C4-2B (cell line): ENCODE results near the gene REEP6.

ENCODE experiments used
- H3K27ac ChIP-seq: fragments of 450-650 bp; 2 replicates; pipeline ENCODE4 v1.5.1; 2017
- CTCF ChIP-seq: fragments of 450-650 bp; conservative IDR thresholded peaks from 2 replicates; pipeline ENCODE4 v1.5.1; 2017; ENCODE audit warnings: mild to moderate bottlenecking
- ZFX ChIP-seq: fragments of 450-650 bp; IDR thresholded peaks from 2 replicates; pipeline ENCODE4 v1.6.1; 2017

The REEP6 gene

GRCh38 chr19:1522838-1523237, 31.9 kb downstream of the REEP6 start:
- no peak overlapping the region for H3K27ac ChIP-seq
- TF ChIP-seq CTCF (no peak), ZFX (no peak)

GRCh38 chr19:1523412-1524286, 32.7 kb downstream of the REEP6 start, which contains the start of gene PLK5:
Gene PLK5, plus strand, starts transcription at chr19:1524077. Its CDS starts 2,920 bp downstream, at chr19:1526997.
- H3K27ac ChIP-seq: no peak within 1 kb of the TSS
- TF ChIP-seq ZFX: no peak
- no peak for TF ChIP-seq CTCF

GRCh38 chr19:1524287-1524971, 33.4 kb downstream of the REEP6 start:
- no peak overlapping the region for H3K27ac ChIP-seq
- no peak for TF ChIP-seq CTCF
- TF ChIP-seq ZFX: no peak

- no peak overlapping the region for H3K27ac ChIP-seq
- TF ChIP-seq ZFX (no peak), CTCF (no peak)
These were observed 34.0 kb downstream of the REEP6 start for GRCh38 chr19:1524972-1525325.

- TF ChIP-seq ZFX: no peak
- TF ChIP-seq CTCF: no peak
- H3K27ac ChIP-seq: no peak overlapping the region
These were observed 34.4 kb downstream of the REEP6 start for GRCh38 chr19:1525343-1525742.

GRCh38 chr19:1526066-1526778, 35.2 kb downstream of the REEP6 start:
- no peak overlapping the region for H3K27ac ChIP-seq
- TF ChIP-seq CTCF (no peak), ZFX (no peak)
